ENCODE data around the gene ESD. TPM values are rescaled to one million over a fixed set of nuclear protein-coding genes. Genes with fewer than 3 reads are reported as not detected.

ESD gene
- total and polyA plus RNA-seq, 2 of the 13 experiments (the other 11 are each of a cell fraction or from before 2014, with no cell fraction given): 118 to 147 TPM

DNA sequence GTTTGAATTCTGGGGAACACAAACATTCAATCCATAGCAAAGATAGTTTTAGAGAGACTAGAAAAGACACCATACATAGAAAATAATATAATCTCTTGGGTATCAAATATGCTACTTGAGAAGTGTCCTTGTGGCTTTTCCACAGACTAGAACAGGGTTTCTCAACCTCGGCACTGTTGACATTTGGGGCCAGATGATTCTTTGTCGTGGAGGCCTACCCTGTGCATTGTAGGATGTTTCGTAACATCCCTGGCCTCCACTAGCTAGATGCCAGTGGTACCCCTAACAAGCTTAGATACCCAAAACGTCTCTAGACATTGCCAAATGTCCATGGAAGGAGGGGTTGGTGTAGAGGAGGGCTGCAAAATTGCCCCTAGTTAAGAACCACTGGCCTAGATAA is 2.2 kb upstream of the ESD start (continued):
- TF ChIP-seq GLI4 (CRISPR knock-in tag; IDR thresholded peaks at IDR 0.05; ENCODE audit: borderline replicate concordance) (no peak), ZNF530 (CRISPR knock-in tag; IDR thresholded peaks at IDR 0.05; ENCODE audit: low read depth) (no peak), NFRKB (IDR thresholded peaks at IDR 0.05) (no peak), RAD21 (CRISPR knock-in tag; IDR thresholded peaks at IDR 0.05) (no peak), NFE2 (CRISPR knock-in tag; IDR thresholded peaks at IDR 0.05) (no peak), KLF16 (CRISPR knock-in tag; IDR thresholded peaks at IDR 0.05) (no peak), SMAD9 (CRISPR knock-in tag; IDR thresholded peaks at IDR 0.05) (no peak), ZNF644 (CRISPR knock-in tag; IDR thresholded peaks at IDR 0.05; ENCODE audit: low read depth) (peak; percentile 31; the same call in 1 of the 2 replicates), CEBPG (CRISPR knock-in tag; IDR thresholded peaks at IDR 0.05) (peak; percentile 67), FOSL2 (CRISPR knock-in tag; IDR thresholded peaks at IDR 0.05) (peak; percentile 42; the same call in 1 of the 2 replicates), ZNF556 (CRISPR knock-in tag; IDR thresholded peaks at IDR 0.05; ENCODE audit: borderline replicate concordance) (no peak), SOX13 (IDR thresholded peaks at IDR 0.05) (peak; percentile 42; the same call in 1 of the 2 replicates), SOX13 (CRISPR knock-in tag; conservative IDR thresholded peaks at IDR 0.05 in 1 of 2, IDR thresholded peaks at IDR 0.05 in 1 of 2) (peak in 1 of 2 experiments; percentile 86; a peak in 2 of 4 replicates), ZNF543 (CRISPR knock-in tag; IDR thresholded peaks at IDR 0.05) (no peak), FLYWCH1 (CRISPR knock-in tag; IDR thresholded peaks at IDR 0.05) (no peak), TGIF2 (CRISPR knock-in tag; IDR thresholded peaks at IDR 0.05) (no peak), CBX5 (CRISPR knock-in tag; IDR thresholded peaks at IDR 0.05; ENCODE audit: borderline replicate concordance) (no peak), SOX6 (IDR thresholded peaks at IDR 0.05) (no peak), SOX6 (CRISPR knock-in tag; IDR thresholded peaks at IDR 0.05) (peak; percentile 84), ZNF883 (CRISPR knock-in tag; IDR thresholded peaks at IDR 0.05; ENCODE audit: not compliant biosample characterization) (no peak), EP300 (IDR thresholded peaks at IDR 0.05; ENCODE audit: low read depth in 2 of 2, low read length in 2 of 2) (0 out of 4 replicates have a peak, but pooled peaks of 1 of the 2 experiments have one; percentile 18), EP300 (CRISPR knock-in tag; IDR thresholded peaks at IDR 0.05; ENCODE audit: borderline replicate concordance) (no peak), KDM1A (CRISPR knock-in tag; IDR thresholded peaks at IDR 0.05) (no peak), ARNTL (CRISPR knock-in tag; IDR thresholded peaks at IDR 0.05) (no peak), ZNF746 (CRISPR knock-in tag; IDR thresholded peaks at IDR 0.05) (no peak), ZNF12 (CRISPR knock-in tag; IDR thresholded peaks at IDR 0.05) (peak; percentile 54; the same call in 1 of the 2 replicates), ZSCAN29 (CRISPR knock-in tag; conservative IDR thresholded peaks at IDR 0.05) (no peak)
- TF ChIP-seq, protein P1, sequence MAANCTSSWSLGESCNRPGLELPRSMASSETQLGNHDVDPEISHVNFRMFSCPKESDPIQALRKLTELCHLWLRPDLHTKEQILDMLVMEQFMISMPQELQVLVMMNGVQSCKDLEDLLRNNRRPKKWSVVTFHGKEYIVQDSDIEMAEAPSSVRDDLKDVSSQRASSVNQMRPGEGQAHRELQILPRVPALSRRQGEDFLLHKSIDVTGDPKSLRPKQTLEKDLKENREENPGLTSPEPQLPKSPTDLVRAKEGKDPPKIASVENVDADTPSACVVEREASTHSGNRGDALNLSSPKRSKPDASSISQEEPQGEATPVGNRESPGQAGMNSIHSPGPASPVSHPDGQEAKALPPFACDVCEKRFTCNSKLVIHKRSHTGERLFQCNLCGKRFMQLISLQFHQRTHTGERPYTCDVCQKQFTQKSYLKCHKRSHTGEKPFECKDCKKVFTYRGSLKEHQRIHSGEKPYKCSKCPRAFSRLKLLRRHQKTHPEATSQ (CRISPR knock-in tag; IDR thresholded peaks at IDR 0.05; ENCODE audit: borderline replicate concordance): no peak
- TF ChIP-seq, protein P2, sequence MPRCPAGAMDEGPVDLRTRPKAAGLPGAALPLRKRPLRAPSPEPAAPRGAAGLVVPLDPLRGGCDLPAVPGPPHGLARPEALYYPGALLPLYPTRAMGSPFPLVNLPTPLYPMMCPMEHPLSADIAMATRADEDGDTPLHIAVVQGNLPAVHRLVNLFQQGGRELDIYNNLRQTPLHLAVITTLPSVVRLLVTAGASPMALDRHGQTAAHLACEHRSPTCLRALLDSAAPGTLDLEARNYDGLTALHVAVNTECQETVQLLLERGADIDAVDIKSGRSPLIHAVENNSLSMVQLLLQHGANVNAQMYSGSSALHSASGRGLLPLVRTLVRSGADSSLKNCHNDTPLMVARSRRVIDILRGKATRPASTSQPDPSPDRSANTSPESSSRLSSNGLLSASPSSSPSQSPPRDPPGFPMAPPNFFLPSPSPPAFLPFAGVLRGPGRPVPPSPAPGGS (CRISPR knock-in tag; IDR thresholded peaks at IDR 0.05): no peak
- TF ChIP-seq, protein P3, sequence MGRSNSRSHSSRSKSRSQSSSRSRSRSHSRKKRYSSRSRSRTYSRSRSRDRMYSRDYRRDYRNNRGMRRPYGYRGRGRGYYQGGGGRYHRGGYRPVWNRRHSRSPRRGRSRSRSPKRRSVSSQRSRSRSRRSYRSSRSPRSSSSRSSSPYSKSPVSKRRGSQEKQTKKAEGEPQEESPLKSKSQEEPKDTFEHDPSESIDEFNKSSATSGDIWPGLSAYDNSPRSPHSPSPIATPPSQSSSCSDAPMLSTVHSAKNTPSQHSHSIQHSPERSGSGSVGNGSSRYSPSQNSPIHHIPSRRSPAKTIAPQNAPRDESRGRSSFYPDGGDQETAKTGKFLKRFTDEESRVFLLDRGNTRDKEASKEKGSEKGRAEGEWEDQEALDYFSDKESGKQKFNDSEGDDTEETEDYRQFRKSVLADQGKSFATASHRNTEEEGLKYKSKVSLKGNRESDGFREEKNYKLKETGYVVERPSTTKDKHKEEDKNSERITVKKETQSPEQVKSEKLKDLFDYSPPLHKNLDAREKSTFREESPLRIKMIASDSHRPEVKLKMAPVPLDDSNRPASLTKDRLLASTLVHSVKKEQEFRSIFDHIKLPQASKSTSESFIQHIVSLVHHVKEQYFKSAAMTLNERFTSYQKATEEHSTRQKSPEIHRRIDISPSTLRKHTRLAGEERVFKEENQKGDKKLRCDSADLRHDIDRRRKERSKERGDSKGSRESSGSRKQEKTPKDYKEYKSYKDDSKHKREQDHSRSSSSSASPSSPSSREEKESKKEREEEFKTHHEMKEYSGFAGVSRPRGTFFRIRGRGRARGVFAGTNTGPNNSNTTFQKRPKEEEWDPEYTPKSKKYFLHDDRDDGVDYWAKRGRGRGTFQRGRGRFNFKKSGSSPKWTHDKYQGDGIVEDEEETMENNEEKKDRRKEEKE (IDR thresholded peaks at IDR 0.05): no peak
